GM10266 (cell line): ENCODE measurements around the gene RCE1.
A peak's percentile ranks its signal among the peaks of the same experiment; 100 is the strongest.

Source experiments
- DNase-seq: peaks from one replicate; pipeline ENCODE4 v3.0.0; 2012; ENCODE audit errors: extremely low spot score
- CTCF ChIP-seq: IDR thresholded peaks from 2 replicates; pipeline ENCODE4 v1.5.1; 2012; ENCODE audit warnings: mild to moderate bottlenecking, low read depth; ENCODE audit not compliant: control insufficient read depth, insufficient read depth; ENCODE audit errors: missing control alignments

RCE1 gene

GRCh38 chr11:66879999-66880398 is 36.8 kb downstream of the RCE1 start:
- no peak for TF ChIP-seq CTCF
- no peak for DNase-seq

GRCh38 chr11:66880496-66881450 is 37.5 kb downstream of the RCE1 start:
- TF ChIP-seq CTCF, result no peak
- DNase-seq, result no peak

GRCh38 chr11:66881451-66881835 is 38.2 kb downstream of the RCE1 start:
- no peak for DNase-seq

GRCh38 chr11:66881927-66882452 is 38.7 kb downstream of the RCE1 start:
- DNase-seq, result no peak
- no peak for TF ChIP-seq CTCF

More at GRCh38 chr11:66881451-66881835, 38.2 kb downstream of the RCE1 start:
- TF ChIP-seq CTCF, result no peak

GRCh38 chr11:66882561-66883015 is 39.3 kb downstream of the RCE1 start:
- no peak for DNase-seq
- TF ChIP-seq CTCF, result no peak

- TF ChIP-seq CTCF, result peak; percentile 81
- peak; percentile 61 for DNase-seq
These were observed 40.0 kb downstream of the RCE1 start for GRCh38 chr11:66883016-66883965.
